WTC11 (cell line): Measurements from ENCODE around the gene PCDHA12.

ENCODE experiments used
- ATF2 ChIP-seq: sonication (generic); formaldehyde crosslinking; IDR thresholded peaks from 2 replicates; pipeline ENCODE4 v1.8.1; 2022; ENCODE audit warnings: low read depth, missing genetic modification reagents, borderline replicate concordance
- ATF3 ChIP-seq: sonication (generic); formaldehyde crosslinking; conservative IDR thresholded peaks from 2 replicates; pipeline ENCODE4 v1.8.1; 2022; ENCODE audit warnings: mild to moderate bottlenecking, missing genetic modification reagents
- CTCF ChIP-seq: fragments of 200-600 bp; IDR thresholded peaks from 2 replicates; pipeline ENCODE4 v1.8.0; 2022; ENCODE audit warnings: antibody characterized with exemption
- FOXK1 ChIP-seq: sonication (generic); formaldehyde crosslinking; IDR thresholded peaks from 2 replicates; pipeline ENCODE4 v1.8.0; 2022; ENCODE audit warnings: mild to moderate bottlenecking, moderate library complexity, missing genetic modification reagents
- GABPB1 ChIP-seq: sonication (generic); formaldehyde crosslinking; IDR thresholded peaks from 2 replicates; pipeline ENCODE4 v1.8.1; 2023; ENCODE audit warnings: mild to moderate bottlenecking, missing genetic modification reagents
- NFE2L1 ChIP-seq: sonication (generic); formaldehyde crosslinking; IDR thresholded peaks from 2 replicates; pipeline ENCODE4 v1.8.1; 2023; ENCODE audit warnings: missing genetic modification reagents
- NFYB ChIP-seq: sonication (generic); formaldehyde crosslinking; conservative IDR thresholded peaks from 2 replicates; pipeline ENCODE4 v1.8.0; 2022; ENCODE audit warnings: low read depth, missing genetic modification reagents
- ZNF121 ChIP-seq: sonication (generic); formaldehyde crosslinking; IDR thresholded peaks from 2 replicates; pipeline ENCODE4 v1.8.0; 2023; ENCODE audit warnings: missing genetic modification reagents
- ZNF263 ChIP-seq: sonication (generic); formaldehyde crosslinking; IDR thresholded peaks from 2 replicates; pipeline ENCODE4 v1.8.1; 2022; ENCODE audit warnings: low read depth, mild to moderate bottlenecking, moderate library complexity, missing genetic modification reagents

- TF ChIP-seq ATF3 (CRISPR knock-in tag) (no peak), ATF2 (CRISPR knock-in tag) (no peak), FOXK1 (CRISPR knock-in tag) (no peak), CTCF (peak; percentile 37; the same call in 1 of the 2 replicates), NFE2L1 (CRISPR knock-in tag) (no peak), ZNF263 (CRISPR knock-in tag) (no peak), GABPB1 (CRISPR knock-in tag) (no peak), NFYB (CRISPR knock-in tag) (no peak), ZNF121 (no peak)
Observed at GRCh38 chr5:140881889-140882590, 6.9 kb downstream of the PCDHA12 start, which contains the start of gene PCDHA13.
